ENCODE results near the gene P2RX3.
A peak's percentile ranks its signal among the peaks of the same experiment; 100 is the strongest.

P2RX3 gene

GRCh38 chr11:57310091-57310490, 28.1 kb upstream of the P2RX3 start:
- DNase-seq: no peak

GRCh38 chr11:57310630-57311086, 27.5 kb upstream of the P2RX3 start:
- no peak for DNase-seq

- DNase-seq: peak; percentile 39
These were observed 26.8 kb upstream of the P2RX3 start for GRCh38 chr11:57311109-57311936.

GRCh38 chr11:57312511-57313021, 25.6 kb upstream of the P2RX3 start:
- DNase-seq: no peak

GRCh38 chr11:57313071-57313787, 24.9 kb upstream of the P2RX3 start:
- DNase-seq: no peak

- DNase-seq: no peak
These were observed 24.4 kb upstream of the P2RX3 start for GRCh38 chr11:57313788-57314135.

GRCh38 chr11:57314221-57314973, 23.8 kb upstream of the P2RX3 start:
- no peak for DNase-seq

GRCh38 chr11:57315491-57315890, 22.7 kb upstream of the P2RX3 start:
- DNase-seq: no peak

- DNase-seq: no peak
These were observed 22.1 kb upstream of the P2RX3 start for GRCh38 chr11:57316017-57316416.

- no peak for DNase-seq
These were observed 20.0 kb upstream of the P2RX3 start for GRCh38 chr11:57318178-57318577.

- DNase-seq: no peak
These were observed 18.0 kb upstream of the P2RX3 start for GRCh38 chr11:57320067-57320718.

GRCh38 chr11:57320719-57321387, 17.3 kb upstream of the P2RX3 start:
- DNase-seq: no peak

- DNase-seq: no peak
These were observed 16.5 kb upstream of the P2RX3 start for GRCh38 chr11:57321388-57322255.

- no peak for DNase-seq
These were observed 15.6 kb upstream of the P2RX3 start for GRCh38 chr11:57322256-57323166.

- DNase-seq: no peak
These were observed 14.8 kb upstream of the P2RX3 start for GRCh38 chr11:57323167-57323854.

GRCh38 chr11:57323855-57324153, 14.3 kb upstream of the P2RX3 start:
- no peak for DNase-seq

GRCh38 chr11:57324154-57324885, 13.8 kb upstream of the P2RX3 start:
- no peak for DNase-seq

- peak; percentile 93 for DNase-seq
These were observed 13.0 kb upstream of the P2RX3 start, which contains the start of gene TNKS1BP1 for GRCh38 chr11:57324886-57325734. Gene TNKS1BP1, minus strand, starts transcription at chr11:57324952. Its CDS starts 3,067 bp downstream, at chr11:57321885.

All from CD4-positive, alpha-beta T cell treated with Interleukin-10 for 1 hour (primary cell).